Liver (tissue), 3 donors: ENCODE results near the gene HOXC11.

Experiments
- TF ChIP-seq, protein P1 (sequence below): IDR thresholded peaks from 2 replicates; pipeline ENCODE4 v1.6.1; 2016; ENCODE audit warnings: antibody characterized with exemption
- TF ChIP-seq, protein P2 (sequence below): fragments of 150-350 bp; IDR thresholded peaks from 2 replicates; pipeline ENCODE4 v1.5.1; 2017; ENCODE audit warnings: improper control_type of control experiment, low read depth, low read length; ENCODE audit not compliant: missing input control
- donor health status: healthy.
- donor health status: healthy.

DNA sequence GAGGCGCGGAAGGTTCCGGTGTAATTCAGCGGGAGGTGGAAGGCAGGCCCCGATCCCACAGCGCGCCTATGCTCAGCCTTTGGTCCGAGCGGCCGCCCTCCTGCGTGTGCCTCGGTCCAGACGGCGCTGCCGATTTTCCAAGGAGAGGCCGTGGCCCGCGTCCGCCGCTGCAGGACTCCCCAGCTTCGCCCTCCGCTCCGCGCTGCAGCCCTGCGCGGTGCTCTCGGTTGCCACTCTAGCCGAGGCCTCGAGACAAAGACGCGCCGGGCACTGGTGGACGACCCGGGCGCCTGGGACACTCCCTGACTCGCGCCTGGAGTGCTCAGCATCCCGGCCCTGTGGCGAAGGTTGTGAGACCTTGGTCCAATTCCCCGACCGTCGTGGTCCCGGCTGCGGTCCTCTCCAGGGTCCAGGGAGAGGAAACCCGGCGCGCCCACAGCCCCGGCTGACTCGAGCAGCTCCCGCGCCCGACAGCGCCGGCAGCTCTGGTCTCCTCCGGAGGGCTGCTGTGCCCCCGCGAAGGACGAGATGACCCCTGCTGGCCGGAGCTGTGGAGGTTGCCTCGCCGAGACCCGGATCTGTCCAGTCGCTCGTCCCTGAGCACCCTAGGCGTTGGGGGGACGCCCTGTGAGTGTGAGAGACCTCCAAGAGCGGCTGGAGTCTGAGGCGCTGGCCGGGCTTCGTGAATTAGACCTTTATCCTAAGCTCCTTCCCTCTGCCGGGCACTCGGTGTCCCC, 11.7 kb upstream of the HOXC11 start:
- TF ChIP-seq, protein P1, sequence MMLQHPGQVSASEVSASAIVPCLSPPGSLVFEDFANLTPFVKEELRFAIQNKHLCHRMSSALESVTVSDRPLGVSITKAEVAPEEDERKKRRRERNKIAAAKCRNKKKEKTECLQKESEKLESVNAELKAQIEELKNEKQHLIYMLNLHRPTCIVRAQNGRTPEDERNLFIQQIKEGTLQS = no peak
- TF ChIP-seq, protein P2, sequence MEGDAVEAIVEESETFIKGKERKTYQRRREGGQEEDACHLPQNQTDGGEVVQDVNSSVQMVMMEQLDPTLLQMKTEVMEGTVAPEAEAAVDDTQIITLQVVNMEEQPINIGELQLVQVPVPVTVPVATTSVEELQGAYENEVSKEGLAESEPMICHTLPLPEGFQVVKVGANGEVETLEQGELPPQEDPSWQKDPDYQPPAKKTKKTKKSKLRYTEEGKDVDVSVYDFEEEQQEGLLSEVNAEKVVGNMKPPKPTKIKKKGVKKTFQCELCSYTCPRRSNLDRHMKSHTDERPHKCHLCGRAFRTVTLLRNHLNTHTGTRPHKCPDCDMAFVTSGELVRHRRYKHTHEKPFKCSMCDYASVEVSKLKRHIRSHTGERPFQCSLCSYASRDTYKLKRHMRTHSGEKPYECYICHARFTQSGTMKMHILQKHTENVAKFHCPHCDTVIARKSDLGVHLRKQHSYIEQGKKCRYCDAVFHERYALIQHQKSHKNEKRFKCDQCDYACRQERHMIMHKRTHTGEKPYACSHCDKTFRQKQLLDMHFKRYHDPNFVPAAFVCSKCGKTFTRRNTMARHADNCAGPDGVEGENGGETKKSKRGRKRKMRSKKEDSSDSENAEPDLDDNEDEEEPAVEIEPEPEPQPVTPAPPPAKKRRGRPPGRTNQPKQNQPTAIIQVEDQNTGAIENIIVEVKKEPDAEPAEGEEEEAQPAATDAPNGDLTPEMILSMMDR = no peak
